Activated naive CD8-positive, alpha-beta T cell treated with anti-CD3 and anti-CD28 coated beads, Interleukin-2, amount 50 U/mL, for 24 hours (primary cell): Measurements from ENCODE around the gene RAD52.

Experiments used
- ATAC-seq: fragments of 150-1000 bp; cut with Tn5 transposase; one replicate; pipeline ENCODE4 v1.10.0; 2021
- DNase-seq: peaks from one replicate; pipeline ENCODE4 v3.0.0; 2021
- H3K27ac Mint-ChIP-seq: one replicate; pipeline ENCODE4 v1.8.0; 2021; ENCODE audit warnings: mild to moderate bottlenecking, mixed read lengths
- H3K27me3 Mint-ChIP-seq: one replicate; pipeline ENCODE4 v1.8.0; 2021; ENCODE audit warnings: mixed read lengths
- H3K36me3 Mint-ChIP-seq: one replicate; pipeline ENCODE4 v1.8.0; 2021; ENCODE audit warnings: low read depth, mixed read lengths
- H3K4me1 Mint-ChIP-seq: one replicate; pipeline ENCODE4 v1.8.0; 2021; ENCODE audit warnings: mixed read lengths
- H3K4me3 Mint-ChIP-seq: one replicate; pipeline ENCODE4 v1.8.0; 2021; ENCODE audit warnings: mild to moderate bottlenecking, moderate library complexity, mixed read lengths
- H3K9me3 Mint-ChIP-seq: one replicate; pipeline ENCODE4 v1.8.0; 2021; ENCODE audit warnings: mixed read lengths

RAD52 gene

DNA sequence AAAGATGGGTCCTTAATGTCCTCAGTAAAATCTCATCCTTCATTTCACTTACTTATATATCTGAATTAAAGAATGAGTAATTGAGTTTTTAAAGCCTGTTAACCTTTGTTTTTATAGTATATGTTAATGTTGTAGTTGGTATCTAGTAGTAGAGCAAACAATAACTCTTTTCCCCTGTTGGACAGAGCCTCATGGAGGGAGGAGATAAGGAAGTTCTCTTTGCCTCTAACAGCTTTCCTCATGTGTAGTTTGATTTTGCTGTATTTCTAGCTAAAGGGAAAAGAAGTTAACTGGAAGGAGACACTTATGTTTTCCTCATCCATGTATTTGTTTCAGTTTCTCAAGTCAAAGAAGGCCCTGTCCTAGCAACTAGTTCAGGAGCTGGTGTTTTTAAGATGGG, 55.3 kb downstream of the RAD52 start:
- ATAC-seq (no peak), DNase-seq (no peak)
- peaks cover 23% of the 10 kb centered on the region for H3K36me3 Mint-ChIP-seq
- H3K27ac Mint-ChIP-seq = no peak overlapping the region
- H3K9me3 Mint-ChIP-seq = no peaks in the 10 kb centered on the region
- H3K27me3 Mint-ChIP-seq = no peaks in the 10 kb centered on the region
- no peak overlapping the region for H3K4me3 Mint-ChIP-seq
- no peaks in the 10 kb centered on the region for H3K4me1 Mint-ChIP-seq

- peaks cover 4% of the 10 kb centered on the region for H3K4me1 Mint-ChIP-seq
- H3K36me3 Mint-ChIP-seq = peaks cover 61% of the 10 kb centered on the region
- no peaks in the 10 kb centered on the region for H3K27me3 Mint-ChIP-seq
- DNase-seq (no peak), ATAC-seq (no peak)
- H3K4me3 Mint-ChIP-seq = no peak overlapping the region
- H3K9me3 Mint-ChIP-seq = no peaks in the 10 kb centered on the region
- H3K27ac Mint-ChIP-seq = no peak overlapping the region
Measured at GRCh38 chr12:886206-886605, 63.3 kb downstream of the RAD52 start.

GRCh38 chr12:885701-886100, 63.8 kb downstream of the RAD52 start:
- DNase-seq (no peak), ATAC-seq (no peak)
- no peak overlapping the region for H3K27ac Mint-ChIP-seq
- no peaks in the 10 kb centered on the region for H3K27me3 Mint-ChIP-seq
- no peak overlapping the region for H3K4me3 Mint-ChIP-seq
- H3K36me3 Mint-ChIP-seq = peaks cover 61% of the 10 kb centered on the region
- H3K9me3 Mint-ChIP-seq = no peaks in the 10 kb centered on the region
- peaks cover 4% of the 10 kb centered on the region for H3K4me1 Mint-ChIP-seq

DNA sequence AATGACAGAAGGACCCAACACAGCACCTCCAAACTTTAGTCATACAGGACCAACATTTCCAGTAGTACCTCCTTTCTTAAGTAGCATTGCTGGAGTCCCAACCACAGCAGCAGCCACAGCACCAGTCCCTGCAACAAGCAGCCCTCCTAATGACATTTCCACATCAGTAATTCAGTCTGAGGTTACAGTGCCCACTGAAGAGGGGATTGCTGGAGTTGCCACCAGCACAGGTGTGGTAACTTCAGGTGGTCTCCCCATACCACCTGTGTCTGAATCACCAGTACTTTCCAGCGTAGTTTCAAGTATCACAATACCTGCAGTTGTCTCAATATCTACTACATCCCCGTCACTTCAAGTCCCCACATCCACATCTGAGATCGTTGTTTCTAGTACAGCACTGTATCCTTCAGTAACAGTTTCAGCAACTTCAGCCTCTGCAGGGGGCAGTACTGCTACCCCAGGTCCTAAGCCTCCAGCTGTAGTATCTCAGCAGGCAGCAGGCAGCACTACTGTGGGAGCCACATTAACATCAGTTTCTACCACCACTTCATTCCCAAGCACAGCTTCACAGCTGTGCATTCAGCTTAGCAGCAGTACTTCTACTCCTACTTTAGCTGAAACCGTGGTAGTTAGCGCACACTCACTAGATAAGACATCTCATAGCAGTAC, 64.6 kb downstream of the RAD52 start:
- Mint-ChIP-seq H3K9me3 (no peaks in the 10 kb centered on the region), H3K36me3 (peaks cover 65% of the 10 kb centered on the region), H3K27me3 (no peaks in the 10 kb centered on the region), H3K4me1 (peaks cover 4% of the 10 kb centered on the region), H3K4me3 (no peak overlapping the region), H3K27ac (peak overlapping the region; percentile 9)
- DNase-seq = no peak
- no peak for ATAC-seq

GRCh38 chr12:880656-881055, 68.8 kb downstream of the RAD52 start:
- H3K4me3 Mint-ChIP-seq = no peak overlapping the region
- no peak for DNase-seq

GRCh38 chr12:879641-880040, 69.9 kb downstream of the RAD52 start:
- H3K4me1 Mint-ChIP-seq = peaks cover 4% of the 10 kb centered on the region
- no peak overlapping the region for H3K4me3 Mint-ChIP-seq
- ATAC-seq (no peak), DNase-seq (no peak)
- H3K27me3 Mint-ChIP-seq = no peaks in the 10 kb centered on the region
- no peaks in the 10 kb centered on the region for H3K9me3 Mint-ChIP-seq
- H3K36me3 Mint-ChIP-seq = peaks cover 57% of the 10 kb centered on the region
- no peak overlapping the region for H3K27ac Mint-ChIP-seq

More at GRCh38 chr12:880656-881055, 68.8 kb downstream of the RAD52 start:
- no peak for ATAC-seq
- Mint-ChIP-seq H3K9me3 (no peaks in the 10 kb centered on the region), H3K27ac (no peak overlapping the region), H3K27me3 (no peaks in the 10 kb centered on the region), H3K4me1 (peaks cover 4% of the 10 kb centered on the region), H3K36me3 (peaks cover 62% of the 10 kb centered on the region)

DNA sequence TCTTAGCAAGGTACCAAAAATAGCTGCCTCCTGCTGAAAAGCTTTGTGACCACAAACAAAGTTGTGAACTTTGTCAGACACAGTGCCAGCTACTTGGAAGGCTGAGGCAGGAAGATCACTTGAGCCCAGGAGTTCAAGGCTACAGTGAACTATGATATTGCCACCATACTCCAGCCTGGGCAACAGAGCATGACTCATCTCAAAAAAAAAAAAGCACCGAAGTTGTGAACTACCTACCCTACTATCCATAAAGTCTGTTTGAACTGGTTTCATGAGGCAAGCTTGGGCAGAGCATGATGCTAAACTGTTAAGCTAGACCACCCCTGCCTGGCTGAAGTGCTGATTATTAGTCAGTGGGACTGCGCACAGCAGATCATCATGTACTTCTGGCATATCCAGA, 75.5 kb downstream of the RAD52 start:
- Mint-ChIP-seq H3K36me3 (peaks cover 34% of the 10 kb centered on the region), H3K4me3 (no peak overlapping the region), H3K27me3 (no peaks in the 10 kb centered on the region), H3K4me1 (peaks cover 15% of the 10 kb centered on the region), H3K27ac (peak overlapping the region; percentile 27), H3K9me3 (no peaks in the 10 kb centered on the region)
- DNase-seq (no peak), ATAC-seq (peak; percentile 75)

GRCh38 chr12:870378-870777, 79.1 kb downstream of the RAD52 start:
- H3K27me3 Mint-ChIP-seq = no peaks in the 10 kb centered on the region
- peaks cover 19% of the 10 kb centered on the region for H3K4me1 Mint-ChIP-seq
- peaks cover 37% of the 10 kb centered on the region for H3K36me3 Mint-ChIP-seq
- peak overlapping the region; percentile 13 for H3K27ac Mint-ChIP-seq
- DNase-seq (no peak), ATAC-seq (peak; percentile 71)
- H3K4me3 Mint-ChIP-seq = no peak overlapping the region
- H3K9me3 Mint-ChIP-seq = no peaks in the 10 kb centered on the region

DNA sequence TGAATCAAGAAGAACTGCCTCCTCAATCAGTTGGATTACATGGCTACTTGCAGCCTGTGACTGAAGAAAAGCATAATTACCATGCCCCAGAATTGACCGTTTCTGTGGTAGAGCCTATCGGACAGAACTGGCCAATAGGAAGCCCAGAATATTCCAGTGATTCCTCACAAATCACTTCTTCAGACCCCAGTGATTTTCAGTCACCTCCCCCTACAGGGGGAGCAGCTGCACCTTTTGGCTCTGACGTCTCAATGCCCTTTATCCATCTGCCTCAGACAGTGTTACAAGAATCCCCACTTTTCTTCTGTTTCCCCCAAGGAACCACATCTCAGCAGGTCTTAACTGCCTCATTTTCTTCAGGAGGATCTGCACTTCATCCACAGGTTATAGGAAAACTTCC, 80.8 kb downstream of the RAD52 start:
- H3K36me3 Mint-ChIP-seq = peaks cover 32% of the 10 kb centered on the region
- H3K27ac Mint-ChIP-seq = peak overlapping the region; percentile 62

GRCh38 chr12:867905-868304, 81.6 kb downstream of the RAD52 start:
- peaks cover 14% of the 10 kb centered on the region for H3K4me1 Mint-ChIP-seq
- no peak for DNase-seq
- ATAC-seq = no peak
- H3K9me3 Mint-ChIP-seq = no peaks in the 10 kb centered on the region
- H3K27me3 Mint-ChIP-seq = no peaks in the 10 kb centered on the region
- H3K27ac Mint-ChIP-seq = peak overlapping the region; percentile 55
- H3K36me3 Mint-ChIP-seq = peaks cover 30% of the 10 kb centered on the region
- no peak overlapping the region for H3K4me3 Mint-ChIP-seq

More for the DNA sequence above, 80.8 kb downstream of the RAD52 start:
- H3K9me3 Mint-ChIP-seq = no peaks in the 10 kb centered on the region
- DNase-seq (no peak), ATAC-seq (no peak)
- peaks cover 16% of the 10 kb centered on the region for H3K4me1 Mint-ChIP-seq
- no peaks in the 10 kb centered on the region for H3K27me3 Mint-ChIP-seq
- no peak overlapping the region for H3K4me3 Mint-ChIP-seq

DNA sequence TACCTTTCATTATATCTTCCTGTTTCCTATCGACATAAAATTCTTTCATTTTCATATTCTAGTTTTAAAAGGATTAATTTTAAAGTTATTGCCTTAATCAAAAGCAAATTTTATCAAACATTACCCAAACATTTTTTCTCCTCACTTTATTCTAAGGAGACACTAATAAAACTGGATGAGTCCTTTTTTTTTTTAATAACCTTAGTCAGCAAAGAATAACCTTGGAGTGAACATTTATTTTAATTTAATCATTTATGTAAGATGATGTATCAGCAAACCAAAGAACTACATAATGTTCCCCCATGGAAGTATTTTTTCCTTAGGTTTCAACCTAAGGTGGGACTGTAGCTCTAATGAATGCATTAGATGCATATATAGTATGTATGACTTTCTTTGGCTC, 83.9 kb downstream of the RAD52 start:
- Mint-ChIP-seq H3K27ac (no peak overlapping the region), H3K4me1 (peaks cover 14% of the 10 kb centered on the region), H3K27me3 (no peaks in the 10 kb centered on the region), H3K36me3 (peaks cover 38% of the 10 kb centered on the region), H3K9me3 (no peaks in the 10 kb centered on the region), H3K4me3 (no peak overlapping the region)
- no peak for ATAC-seq
- no peak for DNase-seq

GRCh38 chr12:863285-863684, 86.2 kb downstream of the RAD52 start:
- no peak for DNase-seq
- no peak overlapping the region for H3K27ac Mint-ChIP-seq

GRCh38 chr12:862303-862911, 87.1 kb downstream of the RAD52 start:
- Mint-ChIP-seq H3K27ac (no peak overlapping the region), H3K4me1 (no peaks in the 10 kb centered on the region)
- ATAC-seq = no peak

More at GRCh38 chr12:863285-863684, 86.2 kb downstream of the RAD52 start:
- no peaks in the 10 kb centered on the region for H3K27me3 Mint-ChIP-seq
- H3K4me3 Mint-ChIP-seq = no peak overlapping the region
- H3K9me3 Mint-ChIP-seq = no peaks in the 10 kb centered on the region
- no peaks in the 10 kb centered on the region for H3K4me1 Mint-ChIP-seq
- H3K36me3 Mint-ChIP-seq = peaks cover 40% of the 10 kb centered on the region
- ATAC-seq = no peak

More at GRCh38 chr12:862303-862911, 87.1 kb downstream of the RAD52 start:
- DNase-seq = no peak
- Mint-ChIP-seq H3K4me3 (no peak overlapping the region), H3K27me3 (no peaks in the 10 kb centered on the region), H3K36me3 (peaks cover 39% of the 10 kb centered on the region), H3K9me3 (no peaks in the 10 kb centered on the region)
